DND-41 (cell line): ENCODE measurements around the gene COL20A1.
"Not testable (repeated sequence)": the region's sequence is repeated elsewhere in the genome, so short reads cannot be mapped to it uniquely, and the experiment has no call there.

Source experiments
- ATAC-seq: fragments of 200-7000 bp; cut with Tn5 transposase; 3 replicates; pipeline ENCODE4 v1.9.1; 2021; ENCODE audit warnings: low read depth; ENCODE audit not compliant: insufficient read depth
- DNase-seq: peaks from one replicate; pipeline ENCODE4 v3.0.0-alpha.2; 2020
- H2AFZ ChIP-seq: 2 replicates; pipeline ENCODE4 v1.6.0; 2012; ENCODE audit warnings: low read depth, low read length
- H3K27ac ChIP-seq: 2 replicates; pipeline ENCODE4 v1.5.1; 2012; ENCODE audit warnings: low read length, inconsistent platforms
- H3K27me3 ChIP-seq: fragments of 200-600 bp; sonication (generic); 2 replicates; pipeline ENCODE4 v1.6.0; 2012; ENCODE audit warnings: low read length, mild to moderate bottlenecking, inconsistent platforms; ENCODE audit not compliant: insufficient read depth, poor library complexity
- H3K36me3 ChIP-seq: 2 replicates; pipeline ENCODE4 v1.5.1; 2012; ENCODE audit warnings: low read length, inconsistent platforms; ENCODE audit not compliant: insufficient read depth
- H3K4me1 ChIP-seq: 2 replicates; pipeline ENCODE4 v1.5.1; 2012; ENCODE audit warnings: mild to moderate bottlenecking, low read length; ENCODE audit not compliant: insufficient read depth
- H3K4me2 ChIP-seq: 2 replicates; pipeline ENCODE4 v1.6.0; 2012; ENCODE audit warnings: mild to moderate bottlenecking, moderate library complexity, low read length, inconsistent platforms; ENCODE audit not compliant: insufficient read depth
- H3K4me3 ChIP-seq, 2 experiments: fragments of 200-600 bp in 1 of 2; shearing (Covaris generic) in 1 of 2; 2 replicates each; pipeline ENCODE4 v1.5.1; 2012 to 2016; ENCODE audit warnings: inconsistent platforms in 2 of 2, low read length in 2 of 2, mild to moderate bottlenecking in 2 of 2, low read depth in 1 of 2, moderate library complexity in 1 of 2
- H3K79me2 ChIP-seq: 2 replicates; pipeline ENCODE4 v1.6.0; 2012; ENCODE audit warnings: low read length, inconsistent platforms; ENCODE audit not compliant: insufficient read depth
- H3K9ac ChIP-seq: 2 replicates; pipeline ENCODE4 v1.6.0; 2012; ENCODE audit warnings: low read depth, mild to moderate bottlenecking, inconsistent platforms, low read length, moderate library complexity
- H3K9me3 ChIP-seq: 2 replicates; pipeline ENCODE4 v1.5.1; 2012; ENCODE audit warnings: low read length, moderate library complexity, mild to moderate bottlenecking, inconsistent platforms; ENCODE audit not compliant: insufficient read depth, severe bottlenecking
- H4K20me1 ChIP-seq: 2 replicates; pipeline ENCODE4 v1.6.0; 2012; ENCODE audit warnings: low read length; ENCODE audit not compliant: insufficient read depth
- EZH2 ChIP-seq: IDR thresholded peaks from 3 replicates; pipeline ENCODE4 v1.6.1; 2012; ENCODE audit warnings: borderline replicate concordance, low read depth, mild to moderate bottlenecking, moderate library complexity, low read length, inconsistent platforms; ENCODE audit not compliant: severe bottlenecking
- TF ChIP-seq, protein P1 (sequence below): IDR thresholded peaks from 2 replicates; pipeline ENCODE4 v1.5.1; 2012; ENCODE audit warnings: borderline replicate concordance, low read length, moderate library complexity, mild to moderate bottlenecking; ENCODE audit not compliant: poor library complexity, severe bottlenecking; ENCODE audit errors: extremely low read depth

Gene COL20A1

DNA sequence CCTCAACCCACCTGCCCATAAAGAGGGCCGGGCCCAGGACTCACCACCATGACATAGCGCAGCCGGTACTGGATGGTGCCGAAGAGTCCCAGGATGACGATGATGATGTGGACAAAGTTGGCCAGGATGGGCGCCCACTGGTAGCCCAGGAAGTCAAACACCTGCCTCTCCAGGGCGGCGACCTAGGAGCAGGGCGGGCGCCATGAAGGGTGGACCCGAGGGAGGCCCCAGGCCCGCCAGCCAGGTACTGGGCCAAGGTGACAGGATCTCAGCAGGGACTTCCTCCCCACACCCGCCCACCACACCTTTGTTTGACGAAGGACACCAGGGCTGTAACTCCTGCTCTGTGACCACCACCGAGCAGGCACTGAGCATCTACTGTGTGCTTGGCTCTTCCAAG is 43.1 kb upstream of the COL20A1 start:
- no peaks in the 10 kb centered on the region for H3K36me3 ChIP-seq
- ATAC-seq (no peak), DNase-seq (no peak)
- no peak overlapping the region for H3K27ac ChIP-seq
- H2AFZ ChIP-seq = no peak overlapping the region
- H3K9ac ChIP-seq = no peak overlapping the region
- TF ChIP-seq EZH2 = no peak
- TF ChIP-seq, protein P1, sequence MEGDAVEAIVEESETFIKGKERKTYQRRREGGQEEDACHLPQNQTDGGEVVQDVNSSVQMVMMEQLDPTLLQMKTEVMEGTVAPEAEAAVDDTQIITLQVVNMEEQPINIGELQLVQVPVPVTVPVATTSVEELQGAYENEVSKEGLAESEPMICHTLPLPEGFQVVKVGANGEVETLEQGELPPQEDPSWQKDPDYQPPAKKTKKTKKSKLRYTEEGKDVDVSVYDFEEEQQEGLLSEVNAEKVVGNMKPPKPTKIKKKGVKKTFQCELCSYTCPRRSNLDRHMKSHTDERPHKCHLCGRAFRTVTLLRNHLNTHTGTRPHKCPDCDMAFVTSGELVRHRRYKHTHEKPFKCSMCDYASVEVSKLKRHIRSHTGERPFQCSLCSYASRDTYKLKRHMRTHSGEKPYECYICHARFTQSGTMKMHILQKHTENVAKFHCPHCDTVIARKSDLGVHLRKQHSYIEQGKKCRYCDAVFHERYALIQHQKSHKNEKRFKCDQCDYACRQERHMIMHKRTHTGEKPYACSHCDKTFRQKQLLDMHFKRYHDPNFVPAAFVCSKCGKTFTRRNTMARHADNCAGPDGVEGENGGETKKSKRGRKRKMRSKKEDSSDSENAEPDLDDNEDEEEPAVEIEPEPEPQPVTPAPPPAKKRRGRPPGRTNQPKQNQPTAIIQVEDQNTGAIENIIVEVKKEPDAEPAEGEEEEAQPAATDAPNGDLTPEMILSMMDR = no peak
- H3K4me3 ChIP-seq = no peak overlapping the region
- no peak overlapping the region for H3K4me2 ChIP-seq
- H3K27me3 ChIP-seq = no peaks in the 10 kb centered on the region
- H3K4me1 ChIP-seq = no peaks in the 10 kb centered on the region
- no peaks in the 10 kb centered on the region for H3K9me3 ChIP-seq
- no peaks in the 10 kb centered on the region for H3K79me2 ChIP-seq
- H4K20me1 ChIP-seq = peaks cover 3% of the 10 kb centered on the region; the same call in 1 of the 2 replicates

DNA sequence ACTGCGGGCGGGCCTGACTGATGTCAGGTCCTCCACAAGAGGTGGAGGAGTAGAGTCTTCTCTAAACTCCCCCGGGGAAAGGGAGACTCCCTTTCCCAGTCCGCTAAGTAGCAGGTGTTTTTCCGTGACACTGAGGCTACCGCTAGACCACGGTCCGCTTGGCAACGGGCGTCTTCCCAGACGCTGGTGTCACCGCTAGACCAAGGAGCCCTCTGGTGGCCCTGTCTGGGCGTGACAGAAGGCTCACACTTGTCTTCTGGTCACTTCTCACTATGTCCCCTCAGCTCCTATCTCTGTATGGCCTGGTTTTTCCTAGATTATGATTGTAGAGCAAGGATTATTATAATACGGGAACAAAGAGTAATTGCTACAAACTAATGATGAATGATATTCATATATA is 41.6 kb upstream of the COL20A1 start:
- H3K4me2 ChIP-seq, H2AFZ ChIP-seq, H3K9ac ChIP-seq, DNase-seq, H3K27me3 ChIP-seq, H3K36me3 ChIP-seq, H3K9me3 ChIP-seq, H3K4me3 ChIP-seq, H4K20me1 ChIP-seq, ATAC-seq, H3K4me1 ChIP-seq, H3K79me2 ChIP-seq, H3K27ac ChIP-seq: not testable (repeated sequence)

DNA sequence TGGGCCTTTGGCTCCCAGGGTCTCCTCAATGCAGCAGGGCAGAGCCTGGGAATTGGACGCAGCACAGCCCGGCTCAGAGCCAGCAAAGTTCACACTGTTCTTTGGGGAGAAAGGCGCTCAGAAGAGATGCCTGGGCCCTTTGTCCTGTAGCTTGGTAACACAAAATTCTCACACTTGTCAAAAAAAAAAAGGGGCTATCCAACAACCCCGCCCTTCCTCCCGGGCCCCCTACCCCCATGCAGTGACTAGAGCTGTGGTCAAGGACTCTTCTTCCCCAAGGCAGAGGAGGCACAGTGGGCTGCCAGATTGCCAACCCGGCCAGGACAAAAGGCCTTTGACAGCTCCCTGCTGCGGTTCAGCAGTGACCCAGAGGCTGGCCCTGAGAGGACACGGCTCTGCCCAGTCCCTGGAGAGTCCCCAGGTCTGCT is 40.7 kb upstream of the COL20A1 start:
- Histone ChIP-seq H3K27ac (no peak overlapping the region), H3K4me2 (no peak overlapping the region), H3K4me3 (no peak overlapping the region), H3K36me3 (no peaks in the 10 kb centered on the region), H3K9ac (no peak overlapping the region), H3K27me3 (no peaks in the 10 kb centered on the region), H2AFZ (no peak overlapping the region), H3K4me1 (no peaks in the 10 kb centered on the region), H4K20me1 (peaks cover 6% of the 10 kb centered on the region; the same call in 1 of the 2 replicates), H3K9me3 (no peaks in the 10 kb centered on the region), H3K79me2 (no peaks in the 10 kb centered on the region)
- ATAC-seq (no peak), DNase-seq (no peak)
- TF ChIP-seq EZH2 = no peak
- TF ChIP-seq, protein P1 = no peak

DNA sequence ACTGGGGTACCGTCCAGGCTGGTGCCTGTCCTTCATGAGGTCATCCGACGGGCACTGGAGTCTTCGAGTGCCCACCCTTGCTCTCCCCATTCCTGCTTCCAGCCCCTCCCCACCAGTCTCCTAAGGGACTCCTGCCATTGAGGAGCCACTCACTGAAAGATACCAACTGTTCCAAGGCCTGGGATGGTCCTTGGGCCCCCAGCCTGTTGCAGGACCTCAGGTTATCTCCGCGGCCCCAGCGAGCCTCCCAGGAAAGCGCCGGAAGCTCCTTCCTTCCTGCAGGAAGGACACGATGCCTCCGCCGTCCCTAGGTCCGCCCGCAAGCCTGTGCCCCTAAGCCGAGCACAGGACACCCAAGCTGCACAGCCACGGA is 39.9 kb upstream of the COL20A1 start:
- Histone ChIP-seq H3K27me3 (no peaks in the 10 kb centered on the region), H3K4me3 (no peak overlapping the region)

More for the DNA sequence above, 39.9 kb upstream of the COL20A1 start:
- Histone ChIP-seq H4K20me1 (peaks cover 3% of the 10 kb centered on the region), H3K27ac (no peak overlapping the region), H2AFZ (no peak overlapping the region), H3K9ac (no peak overlapping the region), H3K4me2 (no peak overlapping the region), H3K79me2 (no peaks in the 10 kb centered on the region), H3K4me1 (no peaks in the 10 kb centered on the region), H3K9me3 (no peaks in the 10 kb centered on the region), H3K36me3 (no peaks in the 10 kb centered on the region)
- ATAC-seq = no peak
- DNase-seq = no peak
- TF ChIP-seq EZH2 = no peak
- TF ChIP-seq, protein P1 = no peak
